HG03378 (cell line): Measurements from ENCODE around the gene MAP2K5.
"Not testable (repeated sequence)": the region's sequence is repeated elsewhere in the genome, so short reads cannot be mapped to it uniquely, and the experiment has no call there.

Experiments
- ATAC-seq: cut with Tn5 transposase; IDR thresholded peaks from one replicate; pipeline ENCODE4 v1.9.1; 2021; ENCODE audit warnings: mild to moderate bottlenecking, moderate library complexity; ENCODE audit not compliant: unreplicated experiment

The MAP2K5 gene

DNA sequence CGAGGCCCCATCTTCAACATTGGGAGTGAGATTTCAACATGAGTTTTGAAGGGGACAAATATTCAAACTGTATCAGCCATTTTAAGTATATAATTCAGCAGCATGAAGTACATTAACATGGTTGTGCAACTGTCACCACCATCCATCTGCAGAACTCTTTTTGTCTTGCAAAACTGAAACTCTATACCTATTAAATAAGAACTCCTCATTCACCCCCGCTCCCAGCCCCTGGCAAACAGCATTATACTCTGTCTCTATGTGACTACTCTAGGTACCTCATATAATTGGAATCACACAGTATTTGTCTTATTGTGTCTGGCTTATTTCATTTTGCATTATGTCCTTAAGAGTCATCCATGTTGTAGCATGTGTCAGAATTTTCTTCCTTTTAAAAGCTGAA lies 110.1 kb downstream of the MAP2K5 start:
- ATAC-seq = no peak

DNA sequence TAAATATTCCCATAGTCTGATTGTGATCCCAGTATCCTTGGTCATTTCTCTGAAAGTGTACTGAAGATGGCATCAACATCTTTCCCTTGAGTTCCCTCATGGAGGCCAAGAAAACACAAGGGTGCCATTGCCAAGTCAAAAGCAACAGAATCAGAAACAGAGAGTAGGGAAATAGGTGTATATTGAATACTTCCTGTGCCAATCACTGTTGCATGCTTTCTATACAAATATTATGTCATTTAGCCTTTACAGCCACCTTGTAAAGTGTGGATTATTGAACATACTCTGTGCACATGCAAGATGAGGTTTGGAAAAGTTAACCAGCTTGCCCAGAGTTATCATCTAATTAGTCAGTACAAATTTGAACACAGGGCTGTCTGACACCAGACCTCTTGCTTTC lies 117.9 kb downstream of the MAP2K5 start:
- no peak for ATAC-seq

DNA sequence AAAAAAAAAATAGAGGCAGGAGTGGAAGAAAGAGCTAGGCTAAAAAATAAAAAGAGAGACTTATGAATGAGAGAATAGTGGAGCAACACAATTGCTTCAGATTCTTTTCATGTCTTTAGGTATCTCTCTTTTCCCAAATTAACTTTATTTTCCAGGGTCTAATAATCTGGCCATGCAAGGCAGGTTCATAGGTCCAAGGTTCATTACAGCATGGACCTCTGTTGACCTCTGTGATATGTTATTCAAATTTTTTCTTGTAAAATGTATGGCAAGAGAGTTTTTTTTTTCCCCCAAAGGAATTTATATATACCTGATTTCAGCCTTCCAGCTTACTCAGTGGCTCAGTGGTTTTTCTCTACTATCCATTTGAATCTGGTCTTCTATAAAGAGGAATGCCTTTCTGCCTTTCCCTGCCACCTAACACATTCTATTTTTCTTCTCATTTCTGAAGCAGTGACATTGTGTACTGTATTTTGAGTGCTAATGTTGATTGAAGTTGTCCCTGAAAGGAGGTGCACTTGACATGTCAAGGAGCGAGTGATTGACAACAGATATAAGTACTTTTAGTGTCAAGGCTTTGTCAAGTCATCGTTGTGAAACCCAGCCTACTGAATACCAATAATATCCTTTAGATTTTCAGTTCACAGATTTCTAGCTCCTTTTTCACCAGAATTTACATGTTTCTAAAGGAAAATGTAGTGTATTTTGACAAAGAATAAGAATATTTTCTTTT lies 118.5 kb downstream of the MAP2K5 start:
- no peak for ATAC-seq

DNA sequence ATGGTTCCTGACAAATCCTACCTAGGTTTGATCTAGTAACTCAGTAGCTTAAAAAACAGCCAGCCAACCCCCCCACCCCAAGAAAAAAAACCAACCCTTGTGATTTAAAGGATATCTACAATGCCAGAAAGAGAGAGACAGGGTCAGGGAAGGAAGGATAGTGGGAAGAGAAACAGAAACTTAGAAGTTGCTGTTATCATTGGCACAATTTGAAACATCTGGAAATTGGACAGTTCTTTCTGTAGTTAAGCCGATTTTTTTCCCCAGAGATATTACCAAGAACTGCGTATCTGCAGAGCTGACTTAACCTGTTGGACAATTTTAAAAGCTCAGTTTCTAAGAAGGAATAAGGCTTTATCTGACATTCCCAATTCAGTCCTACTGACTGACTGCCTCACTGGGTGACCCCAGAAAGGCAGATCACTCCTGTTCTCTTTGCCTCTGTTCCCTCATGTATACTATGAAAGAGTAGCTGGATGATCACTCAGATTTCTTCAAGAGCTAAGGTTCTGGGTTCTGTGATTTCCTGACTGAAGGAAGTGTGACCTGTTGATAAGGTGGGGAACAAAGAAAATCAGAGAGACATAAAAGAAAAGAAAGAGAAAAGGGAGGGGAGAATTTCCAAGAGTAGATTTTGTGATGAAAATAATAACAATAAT lies 128.3 kb downstream of the MAP2K5 start:
- no peak for ATAC-seq

DNA sequence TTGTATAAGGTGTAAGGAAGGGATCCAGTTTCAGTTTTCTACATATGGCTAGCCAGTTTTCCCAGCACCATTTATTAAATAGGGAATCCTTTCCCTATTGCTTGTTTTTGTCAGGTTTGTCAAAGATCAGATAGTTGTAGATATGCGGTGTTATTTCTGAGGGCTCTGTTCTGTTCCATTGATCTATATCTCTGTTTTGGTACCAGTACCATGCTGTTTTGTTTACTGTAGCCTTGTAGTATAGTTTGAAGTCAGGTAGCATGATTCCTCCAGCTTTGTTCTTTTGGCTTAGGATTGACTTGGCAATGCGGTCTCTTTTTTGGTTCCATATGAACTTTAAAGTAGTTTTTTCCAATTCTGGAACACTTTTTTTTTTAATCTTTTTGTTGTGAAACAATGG lies 130.3 kb downstream of the MAP2K5 start:
- not testable (repeated sequence) for ATAC-seq

DNA sequence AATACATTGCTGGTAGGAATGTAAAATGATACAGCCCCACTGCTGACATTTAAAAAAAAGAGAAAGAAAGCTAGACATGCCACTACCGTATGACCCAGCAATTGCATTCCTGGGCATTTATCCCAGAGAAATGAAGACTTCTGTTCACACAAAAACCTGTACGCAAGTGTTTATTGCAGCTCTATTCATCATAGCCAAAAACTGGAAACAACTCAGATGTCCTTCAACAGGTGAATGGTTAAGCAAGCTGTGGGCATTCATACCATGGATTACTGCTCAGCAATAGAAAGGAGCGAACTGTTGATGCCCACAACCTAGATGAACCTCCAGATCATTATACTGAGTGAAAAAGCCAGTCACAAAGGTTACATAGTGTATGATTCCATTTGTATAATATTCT lies 132.5 kb downstream of the MAP2K5 start:
- ATAC-seq = no peak

DNA sequence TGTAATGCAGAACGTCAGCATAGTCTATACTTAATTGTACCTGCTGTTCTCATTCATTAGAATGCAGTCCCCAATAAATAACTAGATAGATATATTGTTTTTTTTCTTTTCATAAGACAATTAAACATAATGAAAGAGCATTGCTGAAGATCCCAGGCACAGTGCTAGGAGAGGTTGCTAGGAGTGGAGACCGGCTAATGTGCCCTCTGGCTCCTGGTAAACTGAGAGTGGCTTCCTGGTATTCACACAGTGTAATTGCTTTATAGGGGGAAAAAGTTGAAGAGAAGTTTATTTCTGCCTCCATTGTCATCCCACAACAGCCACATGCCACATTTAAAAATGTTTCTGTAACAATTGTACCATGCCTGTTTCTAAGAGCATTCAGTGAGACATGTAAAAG lies 135.6 kb downstream of the MAP2K5 start:
- ATAC-seq = no peak

DNA sequence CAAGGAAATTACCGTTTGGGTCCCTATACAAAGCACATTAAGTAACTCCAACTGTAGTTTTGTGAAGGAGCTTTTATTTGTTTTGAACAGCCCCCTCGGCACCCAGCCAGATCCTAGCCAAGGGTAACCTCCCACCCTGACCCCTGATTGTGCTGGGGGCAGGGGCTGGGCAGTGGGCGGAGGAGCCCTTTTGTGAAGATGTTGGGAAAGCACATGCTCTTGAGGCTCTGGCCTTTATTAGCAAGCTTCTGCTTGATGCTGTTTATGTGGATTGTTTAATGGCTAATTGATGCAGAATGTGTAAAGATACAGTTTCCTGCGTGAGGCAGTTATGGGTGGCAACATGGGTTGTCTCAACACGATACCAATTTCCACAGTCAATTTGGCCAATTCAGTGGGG lies 136.5 kb downstream of the MAP2K5 start:
- ATAC-seq = no peak

DNA sequence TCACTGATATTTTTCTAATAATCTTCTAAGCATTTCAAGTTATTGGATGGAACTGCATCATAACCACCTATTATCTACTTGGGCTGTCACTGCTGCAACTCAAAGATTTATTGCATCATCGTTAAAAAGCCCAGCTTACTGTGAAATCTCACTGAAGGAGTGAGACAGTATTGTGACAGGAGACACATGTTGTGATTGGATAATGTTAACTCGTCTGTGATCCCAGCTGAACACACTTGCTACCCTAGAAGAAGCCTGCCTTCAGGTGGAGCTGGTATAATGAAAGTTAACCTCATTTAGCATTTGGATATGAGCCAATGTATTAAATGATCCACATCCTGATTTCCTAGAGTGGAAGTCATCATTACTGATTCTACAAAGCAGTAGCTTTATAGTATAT lies 138.1 kb downstream of the MAP2K5 start:
- ATAC-seq = no peak

DNA sequence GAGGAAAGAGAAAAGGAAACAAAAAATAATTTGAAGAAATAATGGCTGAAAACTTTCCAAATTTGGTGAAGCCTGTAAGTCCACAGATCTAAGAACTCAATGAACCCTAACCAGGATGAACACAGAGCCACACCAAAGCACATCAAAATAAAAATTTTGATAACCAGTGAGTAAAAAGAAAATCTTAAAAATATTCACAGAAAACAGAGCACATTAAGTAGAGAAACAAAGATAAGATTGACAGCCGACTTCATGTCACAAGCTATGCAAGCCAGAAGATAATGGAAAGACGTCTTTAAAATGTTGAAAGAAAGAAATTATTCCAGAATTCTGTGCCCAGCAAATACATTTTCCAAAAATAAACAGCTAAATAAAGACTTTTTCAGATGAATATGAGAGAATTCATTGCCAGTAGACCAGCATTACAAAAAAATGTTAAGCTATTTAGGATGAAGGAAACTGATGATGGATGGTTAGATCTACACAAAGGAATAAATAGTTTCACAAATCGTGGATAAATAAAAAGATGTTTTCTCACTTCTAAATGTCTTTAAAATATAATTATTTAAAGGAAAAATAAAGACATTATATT lies 142.6 kb downstream of the MAP2K5 start:
- no peak for ATAC-seq

DNA sequence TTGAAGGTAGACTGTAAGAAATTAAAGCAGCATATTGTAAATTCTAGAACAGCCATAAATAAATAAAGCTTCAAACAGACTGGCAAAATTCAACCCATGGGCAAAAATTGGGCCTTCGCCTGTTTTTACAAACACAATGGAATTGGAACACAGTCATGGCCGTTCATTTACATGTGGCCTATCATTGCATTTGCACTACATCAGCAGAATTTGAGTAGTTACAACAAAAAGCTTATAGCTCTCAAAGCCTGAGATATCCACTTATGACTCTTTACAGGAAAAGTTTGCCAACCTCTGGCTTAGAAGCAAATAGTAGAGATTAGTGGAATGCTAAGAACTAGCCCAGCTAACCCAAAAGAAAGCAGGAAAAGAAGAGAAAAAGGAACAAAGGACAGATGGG lies 143.2 kb downstream of the MAP2K5 start:
- no peak for ATAC-seq

DNA sequence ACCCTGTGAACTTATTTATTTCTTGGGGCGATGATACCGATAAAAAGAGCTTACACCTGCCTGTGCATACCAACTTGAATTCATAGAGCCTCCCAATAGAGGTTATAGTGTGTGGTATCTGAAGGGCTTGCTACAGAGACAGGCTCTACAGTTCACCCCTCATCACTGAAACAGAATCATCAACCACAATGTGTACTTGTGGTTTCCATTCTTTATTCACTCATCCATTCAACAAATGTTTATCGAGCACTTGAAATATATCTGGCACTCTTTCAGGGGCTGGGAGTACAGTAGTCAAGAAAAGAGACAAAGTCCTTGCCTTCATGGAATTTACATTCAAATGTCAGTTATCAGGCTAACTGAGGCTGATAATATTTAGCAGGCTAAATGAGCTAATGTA lies 148.4 kb downstream of the MAP2K5 start:
- ATAC-seq = no peak

DNA sequence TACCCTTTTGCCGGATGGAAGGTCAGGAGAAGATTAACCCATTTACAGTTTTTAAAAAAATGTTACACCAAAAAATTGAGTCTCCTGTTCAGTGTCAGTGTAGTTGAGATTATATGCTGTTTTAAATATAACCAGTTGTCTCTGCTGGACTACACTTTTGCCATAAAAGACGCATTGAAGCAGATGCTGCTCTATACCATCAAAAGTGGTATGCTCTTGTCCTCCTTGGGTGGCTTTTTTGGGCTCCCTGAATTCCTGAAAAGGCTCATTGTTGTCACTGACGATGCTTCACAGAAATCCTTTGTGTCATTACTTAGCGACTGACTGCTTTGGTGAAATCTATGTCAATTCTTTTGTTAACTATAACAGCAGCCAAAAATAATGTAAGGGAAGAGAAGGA lies 148.9 kb downstream of the MAP2K5 start:
- ATAC-seq = no peak

DNA sequence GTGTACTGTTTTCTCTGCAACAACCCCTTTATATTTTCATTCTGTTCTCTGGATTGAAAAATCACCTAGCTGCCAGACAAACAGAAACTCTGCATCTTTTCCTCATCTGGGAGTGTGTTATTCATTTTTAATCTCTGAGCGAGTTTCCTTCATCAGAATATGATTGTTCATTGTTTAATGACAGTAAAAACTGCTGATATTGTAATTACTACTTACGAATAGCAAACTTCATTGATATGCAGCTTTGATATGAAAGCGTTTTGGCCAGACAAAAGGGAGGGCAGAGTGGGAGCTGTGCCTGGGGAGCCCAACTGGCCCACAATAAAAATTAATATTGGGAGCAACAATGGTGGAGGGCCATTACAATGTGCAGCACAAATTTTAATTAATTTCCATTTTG lies 150.1 kb downstream of the MAP2K5 start:
- ATAC-seq = no peak

DNA sequence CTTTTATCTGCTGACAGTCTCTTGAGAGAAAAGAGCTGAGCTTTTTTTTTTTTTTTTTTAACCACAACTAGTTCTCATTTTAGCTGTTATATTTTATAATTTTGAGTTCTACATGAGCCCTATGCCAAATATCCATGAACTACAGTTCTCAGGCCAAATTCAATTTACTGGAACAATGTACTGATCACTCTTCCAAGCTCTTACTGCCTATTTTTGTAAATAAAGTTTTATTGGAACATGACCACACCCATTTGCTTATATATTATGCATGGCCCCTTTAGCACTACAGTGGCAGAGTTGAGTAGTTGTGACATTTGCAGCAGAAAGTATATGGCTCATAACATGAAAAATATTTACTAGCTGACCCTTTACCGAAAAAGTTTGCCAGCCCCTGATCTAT lies 153.6 kb downstream of the MAP2K5 start:
- ATAC-seq = no peak

DNA sequence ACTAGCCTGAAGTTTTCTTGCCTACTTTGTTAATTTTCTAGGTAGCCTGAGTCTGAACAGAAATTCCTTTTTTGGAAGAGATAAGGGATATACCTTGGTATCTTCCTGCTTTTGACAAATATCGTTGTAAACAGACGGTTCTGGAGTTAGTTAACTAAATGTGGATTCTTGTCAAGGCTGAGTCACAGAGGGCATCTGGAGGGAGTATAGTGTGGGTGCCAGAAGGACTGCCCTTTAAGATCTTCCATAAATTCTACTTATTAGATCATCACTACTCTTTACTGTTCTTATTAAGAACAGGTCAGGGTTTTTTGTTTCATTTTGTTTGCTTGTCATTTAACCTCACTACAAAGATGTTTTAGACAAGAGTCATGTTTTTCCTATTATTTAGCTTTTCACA lies 157.5 kb downstream of the MAP2K5 start:
- ATAC-seq = no peak

DNA sequence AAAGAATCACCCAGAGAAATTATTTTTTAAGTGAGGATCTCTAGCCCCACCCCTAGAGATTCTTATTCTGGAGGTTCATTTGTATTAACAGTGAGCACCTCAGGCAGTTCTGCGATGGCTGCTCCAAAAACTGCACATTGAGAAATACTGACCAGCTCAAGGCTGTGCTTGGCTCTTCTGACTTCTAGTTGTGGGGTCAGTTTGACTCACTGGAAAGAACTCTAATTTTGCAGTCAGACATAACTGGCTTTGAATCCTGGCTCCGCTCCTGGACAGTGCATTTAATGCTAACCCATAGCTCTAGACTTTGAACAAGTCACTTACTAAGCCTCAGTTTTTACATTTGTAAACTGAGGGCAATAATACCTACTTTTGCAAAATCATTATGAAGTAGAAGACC lies 159.2 kb downstream of the MAP2K5 start:
- no peak for ATAC-seq

DNA sequence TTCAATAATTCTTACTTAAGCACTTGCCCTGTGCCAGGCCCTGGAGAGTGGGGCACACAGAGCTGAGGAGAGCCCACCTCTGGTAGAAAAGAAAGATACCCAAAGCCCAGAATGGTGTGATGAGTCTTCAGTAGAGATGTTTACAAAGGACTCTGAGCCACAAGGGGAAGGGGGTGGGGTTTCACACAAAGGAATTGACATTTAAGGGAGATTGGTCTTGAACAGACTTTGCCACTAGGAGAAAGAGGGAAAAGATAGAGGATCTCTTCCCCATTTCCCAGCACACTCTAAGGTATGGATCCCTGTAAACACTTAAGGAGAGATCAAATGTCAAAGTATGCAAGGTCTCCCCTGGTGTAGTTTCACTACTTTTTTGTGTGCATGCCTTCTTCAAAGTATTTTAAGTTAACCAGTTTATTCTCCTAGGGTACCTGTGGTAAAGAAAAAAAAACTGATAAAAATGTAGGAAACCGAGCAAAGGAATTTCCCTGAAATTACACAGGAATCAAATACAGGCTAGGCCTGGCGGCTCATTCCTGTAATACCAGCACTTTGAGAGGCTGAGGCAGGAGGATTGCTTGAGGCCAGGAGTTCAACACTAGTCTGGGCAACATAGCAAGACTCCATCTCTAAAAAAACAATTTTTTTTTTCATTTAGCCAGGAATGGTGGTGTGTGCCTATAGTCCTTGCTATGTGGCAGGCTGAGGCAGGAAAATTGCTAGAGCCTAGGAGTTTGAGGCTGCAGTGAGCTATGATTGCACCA lies 165.2 kb downstream of the MAP2K5 start:
- ATAC-seq = no peak

DNA sequence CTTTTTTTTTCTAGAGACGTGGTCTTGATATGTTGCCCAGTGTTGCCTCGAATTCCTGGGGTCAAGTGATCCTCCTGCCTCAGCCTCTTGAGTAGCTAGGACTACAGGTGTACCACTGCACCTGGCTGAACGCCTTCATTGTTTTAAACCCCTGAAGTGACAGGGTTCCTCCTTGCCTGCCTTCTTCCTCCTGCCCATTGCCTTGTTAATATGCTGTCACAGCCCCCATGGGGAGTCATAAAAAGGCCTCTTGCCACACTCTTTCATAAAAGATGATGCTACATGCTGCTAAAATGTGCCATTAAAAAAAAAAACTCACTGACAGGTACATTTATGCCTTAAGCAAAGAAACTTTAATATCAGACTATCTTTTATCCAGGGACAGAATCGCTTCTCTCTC lies 166.0 kb downstream of the MAP2K5 start:
- ATAC-seq = no peak

DNA sequence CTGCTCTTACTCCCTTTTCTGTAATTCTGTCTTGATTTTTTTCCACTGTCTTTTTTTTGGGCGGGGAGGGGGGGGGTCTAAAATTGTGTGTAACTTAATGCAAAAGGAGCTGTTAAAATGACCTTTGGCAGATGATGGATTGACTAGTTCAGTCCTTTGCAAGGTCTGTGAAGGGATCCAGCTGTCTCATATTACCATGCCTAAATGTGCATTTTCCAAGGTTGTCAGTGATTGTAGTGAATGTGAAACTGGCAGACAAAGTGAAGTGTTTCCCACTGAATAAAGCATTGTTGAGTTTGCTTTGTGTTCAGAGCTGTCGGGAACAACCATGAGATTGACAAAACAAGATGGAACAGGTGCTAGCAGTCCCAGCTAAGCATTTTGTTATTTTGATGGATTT lies 172.7 kb downstream of the MAP2K5 start:
- ATAC-seq = no peak

DNA sequence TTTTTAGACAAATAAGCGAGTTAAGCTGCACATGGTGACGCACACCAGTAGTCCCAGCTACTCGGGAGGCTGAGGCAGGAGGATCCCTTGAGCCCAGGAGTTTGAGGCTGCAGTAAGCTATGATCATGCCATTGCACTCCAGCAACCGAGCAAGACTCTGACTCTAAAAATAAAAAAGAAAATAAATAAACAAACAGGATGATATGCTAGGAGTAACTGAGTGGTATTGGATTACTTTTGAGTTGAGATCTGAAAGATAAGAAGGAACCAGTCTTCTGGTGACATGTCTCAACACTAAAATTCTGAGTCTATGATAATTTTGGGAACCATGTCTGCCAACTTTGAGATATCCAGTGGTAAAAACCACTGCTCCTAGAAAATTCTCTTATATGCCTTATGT lies 173.7 kb downstream of the MAP2K5 start:
- no peak for ATAC-seq

DNA sequence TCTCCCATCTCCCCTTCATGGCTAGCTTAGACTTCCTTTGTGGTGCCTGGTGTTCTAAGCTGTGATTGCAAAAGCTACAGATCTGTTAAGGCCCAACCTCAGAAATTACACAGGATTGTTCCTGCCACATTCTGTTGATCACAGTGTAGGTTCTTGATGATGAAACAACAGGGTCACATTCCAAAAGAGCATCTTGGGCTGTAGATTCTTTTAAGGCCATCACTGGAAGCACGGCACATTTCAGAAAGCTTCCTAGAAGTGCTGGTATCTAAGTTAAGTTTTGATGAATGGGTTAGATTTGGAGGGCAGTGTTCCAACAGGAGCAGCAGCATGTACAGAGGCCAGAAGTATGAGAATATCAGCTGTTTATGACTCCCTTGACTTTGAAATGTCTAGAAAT lies 175.3 kb downstream of the MAP2K5 start:
- ATAC-seq = no peak
